Fibroblast of pulmonary artery (primary cell): ENCODE data around the gene CARM1.

Source experiments
- DNase-seq: peaks from one replicate; pipeline ENCODE4 v3.0.0-alpha.2; 2010; ENCODE audit warnings: low read depth
- H3K4me3 ChIP-seq: replicated peaks from 2 replicates; pipeline ENCODE4 v1.5.1; 2011; ENCODE audit warnings: low read depth, mild to moderate bottlenecking, control low read depth, low read length, moderate library complexity
- CTCF ChIP-seq: IDR thresholded peaks from 2 replicates; pipeline ENCODE4 v1.5.1; 2011; ENCODE audit warnings: mild to moderate bottlenecking, control low read depth, low read length, inconsistent platforms; ENCODE audit errors: missing control alignments

Gene CARM1

GRCh38 chr19:10887616-10888367, 16.4 kb downstream of the CARM1 start:
- DNase-seq = no peak
- H3K4me3 ChIP-seq = no peak overlapping the region
- no peak for TF ChIP-seq CTCF

GRCh38 chr19:10888421-10888866, 17.1 kb downstream of the CARM1 start:
- no peak for DNase-seq
- TF ChIP-seq CTCF = no peak
- H3K4me3 ChIP-seq = no peak overlapping the region

- TF ChIP-seq CTCF = no peak
- no peak overlapping the region for H3K4me3 ChIP-seq
- no peak for DNase-seq
Observed at GRCh38 chr19:10889880-10890279, 18.5 kb downstream of the CARM1 start.

- no peak for TF ChIP-seq CTCF
- no peak for DNase-seq
- no peak overlapping the region for H3K4me3 ChIP-seq
Observed at GRCh38 chr19:10891405-10892086, 20.2 kb downstream of the CARM1 start.

- no peak for TF ChIP-seq CTCF
- no peak for DNase-seq
- no peak overlapping the region for H3K4me3 ChIP-seq
Observed at GRCh38 chr19:10892256-10892655, 20.9 kb downstream of the CARM1 start.

- DNase-seq = no peak
- TF ChIP-seq CTCF = no peak
- no peak overlapping the region for H3K4me3 ChIP-seq
Observed at GRCh38 chr19:10894911-10895213, 23.5 kb downstream of the CARM1 start.

GRCh38 chr19:10895363-10895762, 24.0 kb downstream of the CARM1 start:
- no peak for TF ChIP-seq CTCF
- no peak overlapping the region for H3K4me3 ChIP-seq
- DNase-seq = no peak
